Kidney (tissue), 14 donors: ENCODE data around the gene SSPN. TPM values are rescaled to one million over a fixed set of nuclear protein-coding genes. Genes with fewer than 3 reads are reported as not detected.

Experiments used
- DNase-seq, 5 donors: peaks; one replicate each; pipeline ENCODE4 v3.0.0-alpha.2; 2013 to 2020
- FAIRE-seq: peaks from 2 replicates; lab custom pipeline; 2012; peaks lifted over from hg19 to GRCh38; lab: Jason Lieb, UNC
- H3K27ac ChIP-seq, 2 donors: one replicate each; pipeline ENCODE4 v1.7.0; 2013; ENCODE audit warnings: low read depth in 2 of 2, low read length in 2 of 2, inconsistent platforms in 1 of 2
- H3K27me3 ChIP-seq: one replicate; pipeline ENCODE4 v1.7.1; 2013; ENCODE audit warnings: low read length, inconsistent platforms; ENCODE audit not compliant: control insufficient read depth, insufficient read depth
- H3K36me3 ChIP-seq, 3 donors: one replicate each; pipeline versions ENCODE4 v1.7.0 to v1.7.1; 2013; ENCODE audit warnings: low read length in 3 of 3, control low read depth in 1 of 3, inconsistent platforms in 1 of 3; ENCODE audit not compliant: insufficient read depth in 3 of 3, control insufficient read depth in 2 of 3
- H3K4me1 ChIP-seq, 3 donors: one replicate each; pipeline versions ENCODE4 v1.7.0 to v1.7.1; 2013; ENCODE audit warnings: low read length in 3 of 3, inconsistent platforms in 1 of 3, low read depth in 1 of 3; ENCODE audit not compliant: control insufficient read depth in 2 of 3, insufficient read depth in 2 of 3
- H3K4me3 ChIP-seq, 3 donors: one replicate each; pipeline versions ENCODE4 v1.7.0 to v1.8.1; 2013; ENCODE audit warnings: low read length in 3 of 3, control low read depth in 1 of 3, inconsistent platforms in 1 of 3
- H3K9ac ChIP-seq, 3 donors: one replicate each; pipeline versions ENCODE4 v1.7.0 to v1.7.1; 2013; ENCODE audit warnings: low read length in 3 of 3, control low read depth in 1 of 3, inconsistent platforms in 1 of 3
- H3K9me3 ChIP-seq, 3 donors: one replicate each; pipeline versions ENCODE4 v1.7.0 to v1.7.1; 2013; ENCODE audit warnings: low read length in 3 of 3, control low read depth in 1 of 3, inconsistent platforms in 1 of 3; ENCODE audit not compliant: control insufficient read depth in 2 of 3, insufficient read depth in 1 of 3
- CTCF ChIP-seq: IDR thresholded peaks from 3 replicates; pipeline ENCODE4 v1.5.1; 2012; ENCODE audit warnings: mild to moderate bottlenecking, moderate library complexity, borderline replicate concordance; ENCODE audit not compliant: insufficient read depth; ENCODE audit errors: extremely low read depth
- intact Hi-C: fragments of 100-400 bp; cut with DNase I; formaldehyde crosslinking; loops from one replicate; pipeline ENCODE4 v1.11.1; 2022
- polyA plus RNA-seq: library from polyadenylated mRNA; stranded (reverse); fragments of 350-450 nt; fragmentation: Illumina TruSeq; extraction: RNeasy Lipid Tissue Mini Kit (QIAGEN cat#74804); gene quantifications from one replicate; pipeline ENCODE4 v1.2.3, GENCODE V29; 2014; ENCODE audit warnings: low read depth, low replicate concordance; ENCODE audit not compliant: insufficient read depth
- total RNA-seq: library from RNA; stranded (reverse); fragmentation: NEBNext Ultra II Directional; extraction: Animal tissue kit (Norgen Biotek cat#: 25700); gene quantifications from one replicate; pipeline ENCODE4 v1.2.1, GENCODE V29; 2021
- donor health status: control.
- donor health status: control.
- donor health status: control.
- donor health status: control.
- donor health status: control.
- donor health status: DM: yes; HTN: yes; CAD: no.
- donor health status: Normal renal cell carcinoma (clear cell type).

SSPN gene
- total and polyA plus RNA-seq, 2 donors from 2014 or later: 3.2 to 17.8 TPM

- Histone ChIP-seq H3K27ac (no peak overlapping the region), H3K9ac (no peak overlapping the region), H3K4me3 (no peak overlapping the region), H3K4me1 (peaks cover 0 to 4% (median 0%) of the 10 kb centered on the region in 3 donors), H3K36me3 (no peaks in the 10 kb centered on the region), H3K27me3 (no peaks in the 10 kb centered on the region), H3K9me3 (peaks cover 0 to 5% (median 0%) of the 10 kb centered on the region in 3 donors)
- no peak for FAIRE-seq
- TF ChIP-seq CTCF: no peak
- DNase-seq: no peak
- intact Hi-C loops: no loop called here
Measured at GRCh38 chr12:26264215-26264838, 69.0 kb downstream of the SSPN start.

GRCh38 chr12:26265606-26266005 lies 70.2 kb downstream of the SSPN start:
- Histone ChIP-seq H3K27ac (no peak overlapping the region), H3K4me3 (no peak overlapping the region), H3K9me3 (peaks cover 0 to 5% (median 0%) of the 10 kb centered on the region in 3 donors), H3K9ac (no peak overlapping the region), H3K27me3 (no peaks in the 10 kb centered on the region), H3K36me3 (no peaks in the 10 kb centered on the region), H3K4me1 (peaks cover 0 to 4% (median 2%) of the 10 kb centered on the region in 3 donors)
- intact Hi-C loops: no loop called here
- TF ChIP-seq CTCF: no peak
- FAIRE-seq (no peak), DNase-seq (no peak)

GRCh38 chr12:26266881-26267280 lies 71.5 kb downstream of the SSPN start:
- H3K9me3 ChIP-seq: peaks cover 0 to 5% (median 0%) of the 10 kb centered on the region in 3 donors
- H3K4me1 ChIP-seq: peaks cover 0 to 5% (median 2%) of the 10 kb centered on the region in 3 donors
- no peak overlapping the region for H3K4me3 ChIP-seq
- H3K27ac ChIP-seq: no peak overlapping the region
- FAIRE-seq (no peak), DNase-seq (no peak)
- intact Hi-C loops: no loop called here
- no peak overlapping the region for H3K9ac ChIP-seq
- H3K27me3 ChIP-seq: no peaks in the 10 kb centered on the region
- no peaks in the 10 kb centered on the region for H3K36me3 ChIP-seq
- no peak for TF ChIP-seq CTCF
